Right renal cortex interstitium (tissue), 3 donors: ENCODE measurements around the gene EIF2S1. TPM values are rescaled to one million over a fixed set of nuclear protein-coding genes. Genes with fewer than 3 reads are reported as not detected.
A peak's percentile ranks its signal among the peaks of the same experiment; 100 is the strongest.
"Not testable (repeated sequence)": the region's sequence is repeated elsewhere in the genome, so short reads cannot be mapped to it uniquely, and the experiment has no call there.

Source experiments
- DNase-seq, 3 donors: peaks; one replicate each; pipeline ENCODE4 v3.0.0-alpha.2; 2013; ENCODE audit warnings: low read depth in 3 of 3, low spot score in 2 of 3
- polyA plus RNA-seq, 3 donors: library from polyadenylated mRNA; unstranded; fragments of 120-200 nt; gene quantifications; one replicate each; pipeline ENCODE4 v1.2.1, GENCODE V29; 2013; ENCODE audit not compliant: insufficient read length in 3 of 3

EIF2S1 gene
- polyA plus RNA-seq, 3 donors: 110 to 115 (median 113) TPM

GRCh38 chr14:67410313-67410712, 50.2 kb downstream of the EIF2S1 start:
- no peak for DNase-seq

DNA sequence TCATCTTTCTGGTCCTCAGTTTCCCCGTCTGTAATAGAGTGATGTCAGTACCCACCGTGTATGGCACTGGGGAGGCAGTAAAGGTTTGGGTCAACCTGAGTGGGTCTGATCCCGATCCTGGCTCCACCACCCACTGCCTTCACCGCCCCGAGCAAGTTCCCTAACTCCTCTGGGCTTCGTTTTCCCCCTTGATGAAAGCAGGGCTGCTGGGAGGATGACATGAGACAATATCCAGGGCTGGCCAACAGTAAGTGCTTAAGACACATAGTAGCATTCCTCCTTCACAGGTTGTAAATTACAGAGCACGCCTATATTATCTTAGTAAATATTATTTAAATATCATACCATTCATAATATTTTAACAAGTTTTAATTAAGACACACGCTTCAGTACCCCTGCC, 51.2 kb downstream of the EIF2S1 start:
- no peak for DNase-seq

DNA sequence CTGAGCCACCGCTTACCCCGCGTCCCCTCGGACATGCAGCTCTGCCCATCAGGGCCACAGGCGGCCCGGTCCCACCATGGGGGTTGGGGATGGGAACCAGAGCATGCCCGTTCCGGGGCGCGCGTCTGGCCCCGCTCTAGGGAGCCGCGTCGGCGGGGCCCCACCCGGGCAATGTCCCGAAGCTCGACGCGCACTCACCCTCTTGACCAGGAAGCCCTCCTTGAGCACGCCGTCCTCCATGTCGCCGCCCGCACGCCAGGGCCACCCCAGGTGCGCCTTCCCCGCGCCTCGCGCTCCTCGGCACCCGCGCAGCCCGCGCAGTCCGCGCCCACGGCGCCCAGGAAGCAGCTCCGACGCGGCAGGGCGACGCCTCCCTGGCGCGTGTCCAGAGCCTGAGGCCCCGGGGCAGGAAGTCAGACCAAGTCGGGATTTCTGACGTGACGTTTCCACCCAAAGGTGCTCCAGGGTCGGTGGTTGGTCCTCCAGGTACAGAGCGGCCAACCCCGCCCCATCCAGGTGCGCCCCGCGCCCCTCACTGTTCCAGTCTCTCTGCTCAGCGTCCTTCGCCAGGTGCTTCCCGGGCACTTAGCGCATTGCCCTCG, 51.8 kb downstream of the EIF2S1 start, which contains the start of gene PLEK2:
TSS of gene PLEK2 (minus strand) at position 346 of the 602 bp plus-strand sequence. CDS start at position 240, 106 bp downstream.
- no peak for DNase-seq

DNA sequence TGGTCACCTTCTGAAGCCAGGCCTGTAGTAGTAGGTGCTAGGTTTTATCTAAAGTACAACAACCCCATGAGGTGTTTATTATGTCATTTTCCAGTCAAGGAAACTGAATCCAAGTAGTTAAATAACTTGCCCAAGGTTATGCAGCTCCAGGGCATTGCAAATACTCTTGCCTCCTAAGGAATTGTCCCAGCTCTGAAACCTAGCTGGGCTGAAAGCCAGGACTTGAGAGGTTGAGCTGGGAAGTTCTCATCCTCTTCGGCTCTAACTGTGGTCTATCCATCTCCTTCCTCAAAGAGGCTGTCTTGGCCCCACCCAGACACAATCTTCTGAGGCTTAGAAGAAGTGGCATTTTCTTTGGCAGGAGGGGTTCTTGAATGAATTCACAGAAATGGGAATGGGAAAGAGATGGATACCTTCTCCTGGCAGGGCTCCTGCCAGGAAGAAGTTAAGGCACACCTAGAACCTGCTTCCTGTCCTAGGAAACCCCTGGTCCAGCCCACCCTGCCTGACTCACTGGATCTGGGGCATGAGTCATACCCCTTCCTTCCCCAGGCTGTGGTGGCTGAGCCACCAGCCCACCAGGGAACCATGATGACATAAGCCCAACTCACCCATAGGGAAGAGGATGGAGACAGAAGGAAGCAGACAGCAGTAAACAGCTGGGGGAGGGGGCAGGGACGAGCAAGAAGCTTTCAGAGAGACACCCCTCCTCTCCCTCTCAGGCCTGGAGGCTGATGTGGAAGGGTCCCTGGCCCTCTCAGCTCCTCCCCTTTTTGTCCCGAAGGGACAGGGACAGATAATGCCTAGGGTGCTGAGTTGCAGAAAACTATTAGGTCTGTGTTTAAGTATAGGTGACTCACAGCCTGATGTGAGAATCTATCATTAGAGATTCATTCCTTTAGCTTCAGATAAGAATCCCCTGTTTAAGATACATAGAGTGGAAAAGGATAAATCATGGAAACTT, 54.0 kb downstream of the EIF2S1 start:
- DNase-seq: no peak

DNA sequence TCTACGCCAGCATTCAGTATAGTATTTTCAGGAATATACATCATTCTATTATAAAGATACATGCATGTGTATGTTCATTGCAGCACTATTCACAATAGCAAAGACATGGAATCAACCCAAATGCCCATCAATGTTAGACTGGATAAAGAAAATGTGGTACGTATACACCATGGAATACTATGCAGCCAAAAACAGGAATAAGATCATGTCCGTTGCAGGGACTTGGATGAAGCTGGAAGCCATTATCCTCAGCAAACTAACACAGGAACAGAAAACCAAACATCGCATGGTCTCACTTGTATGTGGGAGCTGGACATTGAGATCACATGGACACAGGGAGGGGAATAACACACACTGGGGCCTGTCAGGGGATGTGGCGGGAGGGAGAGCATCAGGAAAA, 55.5 kb downstream of the EIF2S1 start:
- DNase-seq: not testable (repeated sequence)

DNA sequence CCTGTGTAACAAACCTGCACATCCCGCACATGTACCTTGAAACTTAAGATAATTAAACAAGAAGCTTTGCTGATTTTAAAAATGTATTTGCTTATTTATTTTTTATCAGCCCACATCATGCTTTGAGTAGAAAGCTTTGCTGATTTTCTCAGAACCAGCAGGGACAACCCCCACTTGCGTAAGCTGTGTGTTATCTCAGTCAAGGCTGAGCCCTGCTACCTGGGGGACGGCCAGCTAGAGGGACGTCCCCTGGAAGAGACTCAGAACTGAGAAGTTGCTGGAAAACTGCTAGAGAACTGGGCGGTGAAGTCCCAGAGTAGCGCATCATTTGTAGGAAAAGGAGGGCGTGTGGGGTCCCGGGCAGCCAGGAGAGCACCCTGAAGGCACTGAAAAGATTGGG, 56.0 kb downstream of the EIF2S1 start:
- DNase-seq: no peak

DNA sequence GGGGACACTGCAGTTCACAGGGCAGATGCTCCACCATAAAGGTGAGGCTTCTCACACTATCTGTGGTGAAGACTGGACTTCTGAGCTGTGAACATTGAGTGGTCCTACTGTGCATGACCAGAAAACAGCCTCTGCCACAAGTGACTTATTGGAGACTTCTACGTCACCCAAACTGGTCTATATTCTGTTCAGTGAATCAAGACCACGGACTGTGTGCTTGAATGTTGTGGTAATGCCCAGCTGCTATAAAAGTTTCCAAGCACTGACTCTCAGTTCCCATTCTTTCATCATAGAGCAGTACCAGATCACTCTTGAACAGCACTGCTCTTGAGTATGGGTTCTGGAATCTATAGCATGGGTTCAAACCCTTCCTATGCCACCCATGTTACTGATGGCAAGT, 56.7 kb downstream of the EIF2S1 start:
- no peak for DNase-seq

GRCh38 chr14:67417633-67418032, 57.5 kb downstream of the EIF2S1 start:
- no peak for DNase-seq

DNA sequence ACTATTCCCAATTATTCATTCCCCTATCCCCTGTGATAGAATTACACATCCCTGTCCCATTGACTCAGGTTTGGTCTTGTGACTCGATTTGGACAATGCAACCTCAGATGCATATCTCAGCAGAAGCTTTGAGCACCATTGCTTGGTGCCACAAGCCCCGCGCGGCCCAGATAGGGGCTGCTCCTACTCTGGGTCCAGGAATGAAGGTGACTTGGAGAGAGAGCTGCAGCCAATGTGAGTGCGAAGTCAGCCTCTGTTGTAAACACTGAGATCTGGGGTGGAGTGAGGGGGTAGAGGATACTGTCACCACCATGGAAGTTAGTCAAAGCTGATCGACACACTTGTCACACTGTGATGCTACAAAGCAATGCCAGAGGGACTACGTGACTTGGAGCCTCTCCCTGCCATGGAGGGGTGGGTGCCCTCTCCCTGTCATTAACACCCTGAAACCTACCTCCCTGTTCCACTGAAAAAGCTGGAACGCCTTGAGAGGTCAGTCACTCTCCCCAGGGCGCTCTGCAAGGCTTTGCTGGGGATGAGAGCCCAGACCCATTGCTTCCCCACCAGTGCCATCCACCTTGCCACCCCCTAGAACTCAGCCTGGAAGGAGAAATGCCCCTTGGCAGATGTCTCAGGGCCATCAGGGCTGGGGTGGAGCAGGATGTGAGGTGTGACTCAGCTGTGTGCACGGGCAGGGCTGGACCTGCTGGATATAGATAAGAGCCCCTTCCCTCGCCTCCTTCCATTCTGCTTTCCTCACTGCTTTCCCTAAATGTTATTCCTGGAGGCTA, 58.5 kb downstream of the EIF2S1 start:
- DNase-seq: no peak

- DNase-seq: no peak
Measured at GRCh38 chr14:67420102-67420739, 60.1 kb downstream of the EIF2S1 start.

- no peak for DNase-seq
Measured at GRCh38 chr14:67421356-67422224, 61.5 kb downstream of the EIF2S1 start.

DNA sequence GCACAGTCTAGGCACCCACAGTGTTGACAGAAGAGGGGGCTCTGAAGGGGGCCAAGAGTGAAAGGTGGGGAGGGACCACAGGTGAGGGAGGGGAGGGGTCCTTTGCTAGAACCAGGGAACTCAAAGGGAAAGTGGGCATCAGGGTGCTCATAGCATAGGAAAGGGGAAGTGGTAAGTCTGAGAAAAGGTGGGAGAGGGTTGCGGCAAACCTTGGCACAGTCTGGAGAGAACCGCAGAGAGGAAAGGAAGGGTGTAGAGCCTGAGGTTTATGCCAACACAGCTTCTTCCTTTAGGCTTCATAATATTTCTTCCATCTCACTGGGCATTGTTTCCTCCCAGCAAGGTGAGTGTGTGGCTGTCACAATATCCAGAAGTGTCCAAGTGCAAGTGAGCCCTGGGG, 63.3 kb downstream of the EIF2S1 start:
- no peak for DNase-seq

GRCh38 chr14:67424539-67424938, 64.4 kb downstream of the EIF2S1 start:
- DNase-seq: no peak

GRCh38 chr14:67425608-67426007, 65.5 kb downstream of the EIF2S1 start:
- no peak for DNase-seq

DNA sequence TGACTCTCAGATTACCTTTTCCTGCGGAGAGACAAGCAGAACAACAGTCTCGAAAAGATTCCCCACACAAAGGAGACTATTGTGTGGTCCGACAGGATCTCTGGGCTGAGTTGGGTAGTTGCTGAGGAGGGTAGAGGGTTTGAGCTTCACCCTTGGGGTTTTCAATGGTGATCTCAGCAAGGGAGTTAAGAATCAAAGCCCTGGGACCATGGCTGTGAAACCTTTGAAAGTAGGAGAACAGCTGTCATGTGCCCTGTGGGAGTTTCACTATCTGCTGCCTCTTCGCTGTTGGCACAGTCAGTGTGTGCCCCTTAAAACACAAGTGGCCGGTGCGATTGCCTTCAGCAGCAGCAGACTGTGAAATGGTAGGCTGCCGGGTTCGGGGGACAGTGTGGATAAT, 66.0 kb downstream of the EIF2S1 start:
- no peak for DNase-seq

DNA sequence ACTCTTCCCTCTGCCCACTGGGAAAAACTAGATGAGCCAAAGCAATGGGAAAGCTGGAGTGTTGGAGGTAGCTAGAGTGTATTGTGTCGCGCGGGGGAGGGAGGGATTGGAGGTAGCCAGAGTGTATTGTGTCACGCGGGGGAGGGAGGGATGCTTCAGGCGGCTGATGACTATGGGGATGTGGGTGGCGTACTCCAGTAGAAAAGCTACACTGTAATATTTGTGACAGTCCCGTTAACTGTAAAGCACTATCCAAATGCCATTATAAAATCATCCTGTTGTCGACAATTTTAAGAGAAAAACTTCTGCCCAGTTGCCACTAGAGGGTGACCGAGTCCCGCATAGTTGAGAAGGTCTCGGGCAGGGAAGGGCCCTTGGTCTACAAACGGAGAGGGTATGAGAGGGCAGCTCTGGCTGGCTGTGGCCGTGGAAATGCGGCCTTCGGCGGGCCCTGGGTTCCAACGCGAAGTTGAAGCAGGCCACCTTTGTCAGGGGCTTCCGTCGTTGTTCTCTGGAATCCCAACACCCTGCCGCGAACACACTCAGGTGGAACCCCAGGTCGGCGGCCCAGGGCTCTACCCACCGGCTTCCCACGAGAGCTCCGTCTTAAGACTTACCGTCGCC, 67.0 kb downstream of the EIF2S1 start:
- DNase-seq: peak; percentile 55 to 64 (median 61)

GRCh38 chr14:67428501-67429031, 68.4 kb downstream of the EIF2S1 start:
- DNase-seq: no peak

DNA sequence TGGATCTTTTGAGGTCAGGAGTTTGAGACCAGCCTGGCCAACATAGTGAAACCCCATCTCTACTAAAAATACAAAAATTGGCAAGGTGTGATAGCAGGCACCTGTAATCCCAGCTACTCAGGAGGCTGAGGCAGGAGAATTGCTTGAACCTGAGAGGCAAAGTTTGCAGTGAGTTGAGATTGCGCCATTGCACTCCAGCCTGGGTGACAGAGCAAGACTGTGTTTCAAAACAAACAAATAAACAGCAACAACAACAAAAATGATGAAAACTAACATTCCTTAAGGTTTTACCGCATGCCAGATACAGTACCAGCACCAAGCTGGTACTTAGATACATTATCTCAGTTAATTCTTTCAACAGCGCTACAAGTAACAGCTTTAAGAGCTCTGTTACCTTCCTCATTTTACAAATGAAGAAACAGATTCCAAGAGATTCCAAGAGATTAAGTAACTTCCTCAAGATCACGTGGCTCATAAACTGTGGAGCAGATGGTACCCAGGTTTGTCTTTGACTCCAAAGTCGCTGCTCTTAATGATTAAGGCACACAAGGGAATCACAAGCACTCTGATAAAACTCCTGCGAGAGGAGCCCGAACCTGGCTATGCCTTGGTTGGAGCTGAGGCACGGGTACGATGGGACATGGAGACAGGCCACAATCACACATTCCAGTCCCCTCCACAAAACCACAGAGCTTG, 69.5 kb downstream of the EIF2S1 start:
- no peak for DNase-seq
